Adrenal gland (tissue), 5 donors: Measurements from ENCODE around the gene HDAC1.

Source experiments
- POLR2A ChIP-seq, 2 donors: fragments of 450-650 bp; IDR thresholded peaks; one replicate each; pipeline ENCODE4 v1.6.1; 2017; ENCODE audit warnings: antibody characterized with exemption in 2 of 2, mild to moderate bottlenecking in 2 of 2, moderate library complexity in 1 of 2
- TF ChIP-seq, protein P1 (sequence below), 6 experiments: fragments of 450-650 bp in 4 of 6; fragments of 200-600 bp in 2 of 6; sonication (generic) in 1 of 6; IDR thresholded peaks; 1 replicate in 5 of 6; 2 replicates in 1 of 6; pipeline versions ENCODE4 v1.5.1 to v1.8.0; 2016 to 2021; ENCODE audit warnings: antibody characterized with exemption in 6 of 6, mild to moderate bottlenecking in 2 of 6, moderate library complexity in 1 of 6
- donor health status: DM: no; HTN: no; CAD: no.

DNA sequence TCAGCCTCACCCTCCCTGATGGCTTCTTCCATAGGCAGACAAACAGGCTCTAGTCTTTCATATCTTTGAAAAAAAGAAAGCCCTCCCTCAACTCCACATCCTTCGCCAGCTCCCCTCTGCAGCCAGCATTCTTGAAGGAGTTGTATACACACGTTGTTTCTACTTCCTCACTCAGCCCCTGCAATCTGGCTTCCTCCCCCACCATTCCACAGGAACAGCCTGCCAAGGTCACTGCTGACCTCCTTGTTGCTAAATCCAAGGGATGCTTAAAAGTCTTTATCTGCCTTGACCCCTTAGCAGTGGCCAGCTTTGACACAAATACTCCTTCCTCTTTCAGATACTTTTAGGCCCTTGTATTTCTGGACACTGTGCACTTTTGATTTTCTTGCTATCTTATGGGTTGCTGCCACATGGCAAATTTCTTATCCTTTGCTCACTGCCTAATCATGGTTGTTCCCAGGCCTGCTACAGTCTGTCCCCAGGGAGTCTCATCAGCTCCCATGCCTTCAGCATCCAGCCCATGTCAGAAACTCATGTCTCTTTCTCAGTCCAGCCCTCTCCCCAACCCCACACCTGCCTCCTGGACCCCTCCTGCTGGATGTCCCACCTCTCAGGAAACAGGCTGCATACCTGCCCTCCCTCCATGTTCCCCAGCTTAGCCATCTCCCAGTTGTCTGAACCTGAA lies 62.1 kb downstream of the HDAC1 start:
- TF ChIP-seq, protein P1, sequence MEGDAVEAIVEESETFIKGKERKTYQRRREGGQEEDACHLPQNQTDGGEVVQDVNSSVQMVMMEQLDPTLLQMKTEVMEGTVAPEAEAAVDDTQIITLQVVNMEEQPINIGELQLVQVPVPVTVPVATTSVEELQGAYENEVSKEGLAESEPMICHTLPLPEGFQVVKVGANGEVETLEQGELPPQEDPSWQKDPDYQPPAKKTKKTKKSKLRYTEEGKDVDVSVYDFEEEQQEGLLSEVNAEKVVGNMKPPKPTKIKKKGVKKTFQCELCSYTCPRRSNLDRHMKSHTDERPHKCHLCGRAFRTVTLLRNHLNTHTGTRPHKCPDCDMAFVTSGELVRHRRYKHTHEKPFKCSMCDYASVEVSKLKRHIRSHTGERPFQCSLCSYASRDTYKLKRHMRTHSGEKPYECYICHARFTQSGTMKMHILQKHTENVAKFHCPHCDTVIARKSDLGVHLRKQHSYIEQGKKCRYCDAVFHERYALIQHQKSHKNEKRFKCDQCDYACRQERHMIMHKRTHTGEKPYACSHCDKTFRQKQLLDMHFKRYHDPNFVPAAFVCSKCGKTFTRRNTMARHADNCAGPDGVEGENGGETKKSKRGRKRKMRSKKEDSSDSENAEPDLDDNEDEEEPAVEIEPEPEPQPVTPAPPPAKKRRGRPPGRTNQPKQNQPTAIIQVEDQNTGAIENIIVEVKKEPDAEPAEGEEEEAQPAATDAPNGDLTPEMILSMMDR (IDR thresholded peaks at IDR 0.05), result no peak
- TF ChIP-seq POLR2A (IDR thresholded peaks at IDR 0.05), result no peak
